Astrocyte (in vitro differentiated cells and primary cell): ENCODE results near the gene BSN. TPM values are rescaled to one million over a fixed set of nuclear protein-coding genes. Genes with fewer than 3 reads are reported as not detected.
"Not testable (repeated sequence)": the region's sequence is repeated elsewhere in the genome, so short reads cannot be mapped to it uniquely, and the experiment has no call there.

Source experiments
- DNase-seq: peaks from one replicate; pipeline ENCODE4 v3.0.0-alpha.2; 2010; ENCODE audit warnings: low read depth
- FAIRE-seq: peaks from 2 replicates; lab custom pipeline; 2011; peaks lifted over from hg19 to GRCh38; lab: Jason Lieb, UNC
- H2AFZ ChIP-seq: 2 replicates; pipeline ENCODE4 v1.6.0; 2012; ENCODE audit warnings: low read depth, low read length, inconsistent platforms
- H3K27ac ChIP-seq: 2 replicates; pipeline ENCODE4 v1.5.1; 2011; ENCODE audit warnings: low read depth, low read length, inconsistent platforms
- H3K27me3 ChIP-seq: 2 replicates; pipeline ENCODE4 v1.6.0; 2011; ENCODE audit warnings: low read length, inconsistent platforms; ENCODE audit not compliant: insufficient read depth
- H3K36me3 ChIP-seq: 2 replicates; pipeline ENCODE4 v1.5.1; 2011; ENCODE audit warnings: low read length, inconsistent platforms; ENCODE audit not compliant: insufficient read depth
- H3K4me1 ChIP-seq: 2 replicates; pipeline ENCODE4 v1.5.1; 2011; ENCODE audit warnings: low read length, inconsistent platforms; ENCODE audit not compliant: insufficient read depth
- H3K4me2 ChIP-seq: 2 replicates; pipeline ENCODE4 v1.6.0; 2012; ENCODE audit warnings: low read length, inconsistent platforms
- H3K4me3 ChIP-seq: 2 replicates; pipeline ENCODE4 v1.5.1; 2011; ENCODE audit warnings: low read depth, mild to moderate bottlenecking, low read length, inconsistent platforms; ENCODE audit not compliant: insufficient read depth
- H3K79me2 ChIP-seq: 2 replicates; pipeline ENCODE4 v1.6.0; 2012; ENCODE audit warnings: mild to moderate bottlenecking, low read length, inconsistent platforms; ENCODE audit not compliant: insufficient read depth
- H3K9ac ChIP-seq: 2 replicates; pipeline ENCODE4 v1.6.0; 2012; ENCODE audit warnings: mild to moderate bottlenecking, low read length, inconsistent platforms
- H3K9me3 ChIP-seq: 2 replicates; pipeline ENCODE4 v1.5.1; 2012; ENCODE audit warnings: low read depth, mild to moderate bottlenecking, low read length, inconsistent platforms; ENCODE audit not compliant: insufficient read depth
- H4K20me1 ChIP-seq: 2 replicates; pipeline ENCODE4 v1.6.0; 2012; ENCODE audit warnings: low read length, inconsistent platforms; ENCODE audit not compliant: insufficient read depth
- H3K27ac Mint-ChIP-seq: one replicate; pipeline ENCODE4 v1.8.0; 2021; ENCODE audit warnings: mild to moderate bottlenecking, mixed read lengths; ENCODE audit not compliant: unreplicated experiment
- H3K27me3 Mint-ChIP-seq: one replicate; pipeline ENCODE4 v1.8.0; 2021; ENCODE audit warnings: low read depth, mixed read lengths; ENCODE audit not compliant: unreplicated experiment
- H3K36me3 Mint-ChIP-seq: one replicate; pipeline ENCODE4 v1.8.0; 2021; ENCODE audit warnings: low read depth, mixed read lengths; ENCODE audit not compliant: unreplicated experiment
- H3K4me1 Mint-ChIP-seq: one replicate; pipeline ENCODE4 v1.8.0; 2021; ENCODE audit warnings: low read depth, mixed read lengths; ENCODE audit not compliant: unreplicated experiment
- H3K4me3 Mint-ChIP-seq: one replicate; pipeline ENCODE4 v1.8.0; 2021; ENCODE audit warnings: mild to moderate bottlenecking, moderate library complexity, mixed read lengths; ENCODE audit not compliant: unreplicated experiment
- H3K9me3 Mint-ChIP-seq: one replicate; pipeline ENCODE4 v1.8.0; 2021; ENCODE audit warnings: mild to moderate bottlenecking, mixed read lengths; ENCODE audit not compliant: unreplicated experiment
- total RNA-seq: library from RNA; stranded (reverse); gene quantifications from 2 replicates; pipeline ENCODE4 v1.2.1, GENCODE V29; 2021

Gene BSN
- total RNA-seq, 1 donor from 2014 or later: 0.86 TPM

DNA sequence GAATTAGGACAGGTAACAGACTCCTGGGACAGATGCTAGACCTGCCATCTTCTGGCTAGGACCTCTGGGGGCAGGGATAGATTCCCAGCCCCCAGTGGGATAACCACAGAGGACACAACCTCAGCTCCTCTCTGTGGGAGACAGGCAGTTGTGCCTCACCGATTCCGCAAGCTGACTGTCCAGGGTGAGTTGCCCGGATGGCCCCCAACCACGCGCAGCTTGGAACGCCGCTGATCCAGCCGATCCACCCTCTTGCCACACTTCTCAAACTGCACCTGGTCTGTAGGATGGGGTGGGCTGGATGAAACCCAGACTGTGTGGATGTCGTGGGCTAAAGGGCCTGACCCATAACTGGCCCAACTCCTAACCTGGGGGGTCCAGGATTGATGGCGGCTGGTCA is 130.8 kb downstream of the BSN start:
- H3K4me3 Mint-ChIP-seq: peak overlapping the region; percentile 27
- FAIRE-seq, H3K27ac Mint-ChIP-seq, H3K4me3 ChIP-seq, H3K9ac ChIP-seq, H3K27ac ChIP-seq, H3K27me3 ChIP-seq, H3K27me3 Mint-ChIP-seq, H3K79me2 ChIP-seq, H3K36me3 Mint-ChIP-seq, H2AFZ ChIP-seq, H3K4me1 Mint-ChIP-seq, H3K4me1 ChIP-seq, H3K9me3 ChIP-seq, DNase-seq, H3K9me3 Mint-ChIP-seq, H4K20me1 ChIP-seq, H3K4me2 ChIP-seq: not testable (repeated sequence)
- H3K36me3 ChIP-seq: peaks cover 11% of the 10 kb centered on the region

- H3K27ac ChIP-seq, H3K27ac Mint-ChIP-seq, H3K36me3 ChIP-seq, H3K4me3 ChIP-seq, H3K9me3 Mint-ChIP-seq, H4K20me1 ChIP-seq, H3K9ac ChIP-seq, H2AFZ ChIP-seq, H3K4me3 Mint-ChIP-seq, H3K27me3 Mint-ChIP-seq, H3K36me3 Mint-ChIP-seq, DNase-seq, H3K9me3 ChIP-seq, H3K27me3 ChIP-seq, H3K4me1 Mint-ChIP-seq, FAIRE-seq, H3K4me2 ChIP-seq: not testable (repeated sequence)
- H3K79me2 ChIP-seq: peaks cover 14% of the 10 kb centered on the region
- peaks cover 11% of the 10 kb centered on the region for H3K4me1 ChIP-seq
Measured at GRCh38 chr3:49685846-49686245, 131.6 kb downstream of the BSN start.

DNA sequence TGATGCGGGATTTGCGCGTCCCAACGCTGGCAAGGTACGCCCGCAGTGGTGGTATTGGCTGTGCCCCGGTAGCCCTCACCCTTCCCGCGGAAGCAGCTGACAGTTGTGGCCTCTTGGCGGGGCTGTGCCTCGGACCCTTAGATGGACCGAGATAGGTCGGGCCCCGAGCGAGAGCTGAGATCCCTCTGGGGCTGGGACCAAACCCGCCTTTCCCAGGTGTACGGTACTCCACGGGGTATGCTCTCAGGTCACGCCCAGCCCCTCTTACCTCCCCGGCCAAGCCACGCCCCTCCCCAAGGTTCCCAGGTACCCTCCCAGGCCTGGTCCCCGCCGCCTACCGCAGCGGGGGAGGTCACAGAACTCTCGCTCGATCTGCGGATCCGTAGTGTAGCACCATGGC is 132.1 kb downstream of the BSN start:
- H3K36me3 ChIP-seq, H3K9me3 ChIP-seq, DNase-seq, H3K36me3 Mint-ChIP-seq, H3K9me3 Mint-ChIP-seq, H4K20me1 ChIP-seq, H3K4me3 Mint-ChIP-seq, H3K27ac ChIP-seq, H3K27me3 ChIP-seq, H3K4me3 ChIP-seq, H3K27me3 Mint-ChIP-seq, H3K27ac Mint-ChIP-seq, H3K4me1 Mint-ChIP-seq, FAIRE-seq, H2AFZ ChIP-seq: not testable (repeated sequence)
- H3K9ac ChIP-seq: peak overlapping the region; percentile 31
- peaks cover 11% of the 10 kb centered on the region for H3K4me1 ChIP-seq
- H3K79me2 ChIP-seq: peaks cover 17% of the 10 kb centered on the region
- peak overlapping the region; percentile 74 for H3K4me2 ChIP-seq

- Histone ChIP-seq H2AFZ (peak overlapping the region; percentile 63), H3K4me1 (peaks cover 11% of the 10 kb centered on the region), H3K79me2 (peaks cover 20% of the 10 kb centered on the region), H3K9ac (peak overlapping the region; percentile 31), H3K4me2 (peak overlapping the region; percentile 74), H3K4me3 (peak overlapping the region; percentile 10)
- Mint-ChIP-seq H3K4me3 (peak overlapping the region; percentile 73), H3K27ac (peak overlapping the region; percentile 58)
- not testable (repeated sequence) for H3K27ac ChIP-seq, H3K36me3 ChIP-seq, H3K27me3 Mint-ChIP-seq, H3K4me1 Mint-ChIP-seq, FAIRE-seq, H3K9me3 ChIP-seq, H3K27me3 ChIP-seq, H3K36me3 Mint-ChIP-seq, H4K20me1 ChIP-seq, H3K9me3 Mint-ChIP-seq
- DNase-seq: peak; percentile 31
Measured at GRCh38 chr3:49686769-49687423, 132.6 kb downstream of the BSN start.

DNA sequence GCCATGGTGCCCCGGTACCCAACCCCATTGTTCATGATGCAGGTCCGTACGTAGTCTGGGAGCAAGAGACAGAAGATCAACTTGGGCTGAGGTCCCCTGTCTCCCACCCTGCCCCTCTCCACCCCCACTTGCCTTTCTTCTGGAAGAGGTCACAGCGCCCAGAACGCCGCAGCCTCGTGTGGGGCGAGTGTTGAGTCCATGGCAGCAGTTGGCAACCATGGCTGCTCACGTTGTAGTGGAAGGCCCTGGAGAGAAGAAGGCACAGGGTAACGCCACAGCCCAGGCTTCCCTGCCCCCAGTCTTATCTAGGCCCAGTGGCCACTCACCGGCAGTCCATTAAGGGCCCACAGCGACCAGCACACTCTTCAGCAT is 133.1 kb downstream of the BSN start:
- Histone ChIP-seq H3K4me2 (peak overlapping the region; percentile 74), H3K4me1 (peaks cover 11% of the 10 kb centered on the region), H3K79me2 (peaks cover 20% of the 10 kb centered on the region)
- H3K36me3 Mint-ChIP-seq, H3K36me3 ChIP-seq, H3K4me1 Mint-ChIP-seq, DNase-seq, H3K9me3 ChIP-seq, FAIRE-seq, H3K27me3 Mint-ChIP-seq, H2AFZ ChIP-seq, H3K27ac ChIP-seq, H4K20me1 ChIP-seq, H3K9ac ChIP-seq, H3K9me3 Mint-ChIP-seq, H3K4me3 ChIP-seq, H3K27me3 ChIP-seq: not testable (repeated sequence)
- Mint-ChIP-seq H3K27ac (peak overlapping the region; percentile 58), H3K4me3 (peak overlapping the region; percentile 73)

- DNase-seq, H3K27me3 Mint-ChIP-seq, FAIRE-seq, H3K9me3 ChIP-seq, H3K9me3 Mint-ChIP-seq, H3K4me1 Mint-ChIP-seq, H3K36me3 Mint-ChIP-seq, H3K36me3 ChIP-seq, H4K20me1 ChIP-seq, H3K27me3 ChIP-seq: not testable (repeated sequence)
- Histone ChIP-seq H3K4me2 (peak overlapping the region; percentile 86), H3K4me3 (peak overlapping the region; percentile 67), H3K27ac (peak overlapping the region; percentile 54), H3K4me1 (peaks cover 11% of the 10 kb centered on the region), H2AFZ (peak overlapping the region; percentile 95), H3K9ac (peak overlapping the region; percentile 86), H3K79me2 (peaks cover 22% of the 10 kb centered on the region)
- Mint-ChIP-seq H3K27ac (peak overlapping the region; percentile 96), H3K4me3 (peak overlapping the region; percentile 95)
Measured at GRCh38 chr3:49688338-49689045, 134.2 kb downstream of the BSN start.
